ENCODE results near the gene SPPL3. TPM values are rescaled to one million over a fixed set of nuclear protein-coding genes. Genes with fewer than 3 reads are reported as not detected.
"Not testable (repeated sequence)": the region's sequence is repeated elsewhere in the genome, so short reads cannot be mapped to it uniquely, and the experiment has no call there.

The SPPL3 gene
- total RNA-seq, 1 donor from 2014 or later: 29.6 TPM

DNA sequence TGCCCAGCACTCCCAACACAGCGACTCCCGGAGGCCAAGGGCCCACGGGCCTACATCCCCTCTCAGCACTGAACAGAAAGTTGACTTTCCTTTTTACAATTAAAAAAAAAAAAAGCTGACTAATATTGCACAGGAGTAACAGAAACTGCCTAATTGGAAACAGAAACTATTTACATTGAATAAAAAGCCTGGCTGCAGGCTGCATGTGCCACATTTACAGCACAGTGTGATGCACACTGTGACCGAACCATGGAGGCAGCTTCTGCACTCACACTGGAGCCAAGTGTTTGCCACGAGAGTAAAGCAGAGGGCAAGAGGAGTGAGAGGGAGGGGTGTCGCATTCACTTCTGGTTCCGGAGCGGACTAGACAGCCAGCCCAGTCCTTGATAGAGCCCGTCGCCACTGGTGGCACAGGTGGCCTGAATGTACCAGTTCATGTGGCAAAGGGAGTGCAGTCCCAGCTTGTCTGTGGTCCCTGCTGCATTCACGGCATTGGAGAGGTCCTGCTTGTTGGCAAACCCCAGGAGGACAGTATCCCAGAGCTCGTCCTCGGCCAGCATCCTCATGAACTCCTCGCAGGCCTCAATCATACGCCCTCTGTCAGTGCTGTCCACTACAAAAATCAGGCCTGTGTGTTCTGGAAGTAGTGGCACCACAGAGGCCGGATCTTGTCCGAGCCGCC is 59.2 kb downstream of the SPPL3 start:
- no peak for DNase-seq (ENCODE audit: low spot score)

DNA sequence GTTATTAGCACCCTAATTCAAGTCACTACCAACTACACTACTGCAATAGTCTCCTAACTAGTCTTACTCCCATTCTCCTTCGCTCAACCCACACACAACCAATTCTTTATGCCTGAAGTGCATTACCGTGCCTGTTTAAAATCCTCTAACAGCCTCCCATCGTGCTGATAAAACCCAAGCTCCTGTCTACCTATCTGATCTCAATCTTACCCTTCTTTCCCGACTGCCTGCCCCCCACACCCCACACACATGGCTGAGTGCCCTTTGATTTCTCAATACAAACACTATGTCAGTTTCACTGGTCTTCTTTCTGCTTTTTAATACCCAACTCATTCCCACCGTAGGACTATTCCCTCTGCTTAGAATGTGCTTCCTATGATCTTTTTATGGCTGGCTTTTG is 59.9 kb downstream of the SPPL3 start:
- no peak for DNase-seq (ENCODE audit: low spot score)

DNA sequence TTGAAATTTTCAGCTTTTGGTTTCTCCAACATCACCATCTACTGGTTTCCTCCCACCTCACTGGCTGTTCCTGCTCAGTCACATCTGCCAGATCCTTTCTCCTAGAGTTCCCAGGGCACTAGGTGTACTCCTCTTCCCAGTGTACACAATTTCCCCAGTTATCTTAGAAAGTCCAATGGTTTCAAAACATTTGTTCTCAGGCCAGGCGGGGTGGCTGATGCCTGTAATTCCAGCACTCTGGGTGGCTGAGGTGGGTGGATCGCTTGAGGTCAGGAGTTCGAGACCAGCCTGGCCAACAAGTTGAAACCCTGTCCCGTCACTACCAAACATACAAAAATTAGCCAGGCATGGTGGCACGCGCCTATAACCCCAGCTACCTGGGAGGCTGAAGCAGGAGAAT is 60.7 kb downstream of the SPPL3 start:
- no peak for DNase-seq (ENCODE audit: low spot score)

DNA sequence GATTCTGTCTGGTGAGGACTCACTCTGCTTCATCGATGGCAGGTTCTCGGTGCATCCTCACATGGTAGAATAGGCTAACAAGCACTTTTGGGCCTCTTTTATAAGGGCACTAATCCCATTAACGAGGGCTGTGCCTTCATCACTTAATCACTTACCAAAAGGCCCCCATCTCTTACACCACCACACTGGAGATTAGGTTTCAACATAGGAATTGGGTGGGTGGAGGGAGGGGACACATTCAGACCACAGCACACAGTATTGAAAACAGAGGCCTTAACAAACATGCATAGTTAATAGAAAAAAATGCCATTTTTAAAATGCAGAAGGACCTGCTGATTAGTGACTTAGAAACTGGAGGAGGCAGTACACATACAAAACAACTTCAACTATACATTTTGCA is 61.6 kb downstream of the SPPL3 start:
- DNase-seq (ENCODE audit: low spot score): no peak

DNA sequence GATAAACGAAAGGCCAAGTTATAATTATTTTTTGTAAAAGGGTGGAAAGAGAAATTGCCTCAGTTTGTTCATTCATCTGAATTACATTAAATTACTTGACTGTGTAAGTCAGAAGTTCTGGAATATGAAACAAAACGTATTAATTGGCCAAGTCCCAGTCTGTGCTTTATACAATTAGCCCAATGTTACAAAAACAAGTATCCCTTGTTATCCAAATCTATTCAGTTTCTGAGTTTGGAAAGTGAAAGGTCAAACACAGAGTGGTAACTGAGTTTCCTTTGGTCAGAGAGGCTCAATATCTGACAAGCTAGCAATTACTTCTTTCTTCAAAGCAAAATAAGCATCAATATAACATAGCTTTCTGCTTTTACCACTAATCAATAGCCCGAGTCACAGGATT is 62.6 kb downstream of the SPPL3 start:
- DNase-seq (ENCODE audit: low spot score): no peak

DNA sequence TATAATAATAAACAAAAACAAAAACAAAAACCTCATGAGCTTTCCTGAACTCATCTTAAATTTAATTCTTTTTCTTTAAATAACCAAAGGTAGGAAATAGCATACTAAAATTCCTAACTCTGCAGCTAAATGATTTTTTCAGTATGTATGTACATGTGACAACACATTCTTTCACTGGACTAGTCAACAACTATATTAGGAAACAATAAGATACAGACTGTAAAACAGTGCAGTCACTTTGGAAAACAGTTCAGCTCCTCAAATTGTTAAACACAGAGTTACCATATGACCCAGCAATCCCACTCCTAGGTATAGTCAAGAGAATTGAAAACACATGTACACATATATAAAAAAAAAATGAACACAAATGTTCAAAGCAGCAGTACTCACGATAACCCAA is 64.7 kb downstream of the SPPL3 start:
- no peak for DNase-seq (ENCODE audit: low spot score)

DNA sequence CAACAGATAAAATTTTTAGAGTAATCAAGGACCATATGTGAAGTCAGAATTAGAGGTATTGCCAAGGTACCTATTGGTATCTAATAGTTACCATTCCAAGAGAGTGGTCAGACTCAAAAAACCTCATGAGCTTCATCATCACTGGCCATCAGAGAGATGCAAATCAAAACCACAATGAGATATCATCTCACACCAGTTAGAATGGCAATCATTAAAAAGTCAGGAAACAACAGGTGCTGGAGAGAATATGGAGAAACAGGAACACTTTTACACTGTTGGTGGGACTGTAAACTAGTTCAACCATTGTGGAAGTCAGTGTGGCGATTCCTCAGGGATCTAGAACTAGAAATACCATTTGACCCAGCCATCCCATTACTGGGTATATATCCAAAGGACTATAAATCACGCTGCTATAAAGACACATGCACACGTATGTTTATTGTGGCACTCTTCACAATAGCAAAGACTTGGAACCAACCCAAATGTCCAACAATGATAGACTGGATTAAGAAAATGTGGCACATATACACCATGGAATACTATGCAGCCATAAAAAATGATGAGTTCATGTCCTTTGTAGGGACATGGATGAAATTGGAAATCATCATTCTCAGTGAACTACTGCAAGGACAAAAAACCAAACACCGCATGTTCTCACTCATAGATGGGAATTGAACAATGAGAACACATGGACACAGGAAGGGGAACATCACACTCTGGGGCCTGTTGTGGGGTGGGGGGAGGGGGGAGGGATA is 65.4 kb downstream of the SPPL3 start:
- DNase-seq (ENCODE audit: low spot score): not testable (repeated sequence)

DNA sequence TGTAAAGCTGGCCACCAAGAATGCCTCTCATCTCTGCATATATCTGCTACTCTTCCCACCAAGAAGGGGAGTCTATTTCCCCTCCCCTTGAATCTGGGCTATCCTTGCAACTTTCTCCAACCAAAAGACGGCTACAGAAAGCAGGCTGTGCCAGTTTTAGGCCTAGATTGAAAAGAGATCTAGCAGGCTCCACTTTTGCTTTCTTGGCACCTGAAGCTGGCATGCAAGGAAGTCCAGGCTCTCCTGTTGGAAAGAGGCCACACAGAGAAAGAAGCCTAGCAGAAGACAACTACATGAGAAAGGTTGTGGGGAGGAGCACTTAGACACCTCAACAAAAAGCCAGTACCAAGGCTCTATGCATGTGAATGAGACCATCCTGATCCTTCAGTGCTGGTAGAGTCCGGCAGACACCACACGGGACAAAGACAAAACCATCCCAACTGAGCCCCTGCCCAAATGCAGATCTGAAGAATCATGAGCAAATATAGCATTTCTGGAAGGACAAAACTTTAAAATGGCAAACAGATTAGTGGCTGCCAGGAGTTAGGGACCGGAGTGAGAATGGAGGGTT is 68.0 kb downstream of the SPPL3 start:
- no peak for DNase-seq (ENCODE audit: low spot score)

DNA sequence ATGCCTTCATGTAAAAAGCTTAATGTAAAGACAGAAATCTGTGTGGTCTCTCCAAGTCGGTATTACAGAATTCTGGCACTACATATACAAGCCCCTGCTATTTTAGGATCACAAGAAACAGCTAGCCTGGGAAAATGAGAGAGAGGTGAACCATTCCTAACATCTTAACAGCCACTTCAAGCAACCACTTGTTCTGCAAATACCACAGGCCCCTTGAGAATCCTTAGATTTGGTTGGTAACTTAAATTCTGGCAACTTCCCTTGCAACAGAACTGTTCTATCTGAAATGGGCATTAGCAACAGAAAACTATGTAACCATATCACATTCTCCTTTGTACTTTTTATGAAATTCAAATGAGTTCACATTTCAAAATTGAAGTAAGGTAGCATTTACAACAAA is 68.5 kb downstream of the SPPL3 start:
- no peak for DNase-seq (ENCODE audit: low spot score)

DNA sequence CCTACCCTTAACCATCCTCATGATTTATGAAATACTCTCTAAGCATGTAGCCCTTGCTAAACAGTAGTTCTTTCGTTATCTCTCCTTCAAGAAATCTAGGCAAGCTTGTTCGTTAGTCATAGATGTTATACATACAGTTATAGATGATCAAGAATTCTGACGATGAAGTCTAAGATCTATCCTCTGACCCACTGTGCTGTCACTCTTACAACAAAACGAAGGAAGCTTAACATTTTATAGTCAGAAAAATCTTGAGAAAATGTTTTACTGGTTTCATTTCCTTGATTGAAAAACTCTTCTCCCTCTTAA is 68.9 kb downstream of the SPPL3 start:
- DNase-seq (ENCODE audit: low spot score): no peak

DNA sequence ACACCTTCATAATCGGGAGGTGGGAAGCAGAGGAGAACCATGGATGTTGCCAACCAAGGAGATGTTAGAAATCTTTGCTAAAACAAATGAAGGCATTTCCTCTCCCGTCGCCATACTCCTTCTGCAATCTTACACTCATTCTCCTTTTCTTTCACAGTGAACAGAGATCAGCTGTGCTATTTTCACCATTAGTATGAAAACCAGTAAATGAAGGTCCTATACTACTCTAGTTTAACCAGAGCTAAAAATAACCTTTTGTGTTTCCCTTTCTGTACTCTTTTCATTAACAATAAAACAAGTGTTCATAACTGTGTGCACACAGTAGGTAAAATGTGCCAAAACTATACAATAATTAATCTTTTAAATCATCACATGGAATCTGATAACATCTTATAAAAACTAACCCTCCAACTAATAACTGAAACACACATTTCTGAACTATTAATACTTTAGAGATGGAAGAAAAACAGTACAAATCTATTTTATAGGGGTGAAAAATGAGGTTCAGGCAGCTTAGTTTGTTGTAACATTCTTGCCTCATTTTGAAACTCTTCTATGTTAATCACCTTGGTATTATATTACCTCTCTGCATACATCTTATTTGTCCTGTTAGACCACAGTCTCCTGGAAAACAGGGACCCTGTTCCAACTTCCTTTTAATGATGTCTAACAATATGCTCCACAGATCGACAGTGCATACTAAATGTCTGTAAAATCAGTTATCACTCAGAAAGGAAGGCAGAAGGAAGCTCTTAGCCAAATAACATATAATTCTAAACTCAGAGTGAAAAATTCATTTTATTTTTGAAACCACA is 69.5 kb downstream of the SPPL3 start:
- no peak for DNase-seq (ENCODE audit: low spot score)

DNA sequence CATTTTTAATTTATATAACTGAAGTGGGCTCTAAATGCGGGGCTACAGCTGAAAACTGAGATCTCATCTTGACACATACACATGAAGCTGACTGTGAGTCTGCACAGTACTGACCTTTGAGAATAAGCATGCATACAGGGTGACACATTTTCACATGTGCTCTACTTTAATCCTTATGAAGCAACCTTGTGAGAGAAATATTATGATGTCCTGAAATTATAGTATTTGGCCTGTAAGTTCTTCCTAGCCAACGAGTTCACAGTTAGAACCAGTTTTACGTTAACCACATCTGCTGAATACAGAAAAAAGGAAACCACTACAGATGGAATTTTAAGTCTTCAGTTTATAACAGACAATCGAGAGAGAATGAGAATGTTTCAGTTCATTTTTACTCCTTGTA is 70.3 kb downstream of the SPPL3 start:
- no peak for DNase-seq (ENCODE audit: low spot score)

DNA sequence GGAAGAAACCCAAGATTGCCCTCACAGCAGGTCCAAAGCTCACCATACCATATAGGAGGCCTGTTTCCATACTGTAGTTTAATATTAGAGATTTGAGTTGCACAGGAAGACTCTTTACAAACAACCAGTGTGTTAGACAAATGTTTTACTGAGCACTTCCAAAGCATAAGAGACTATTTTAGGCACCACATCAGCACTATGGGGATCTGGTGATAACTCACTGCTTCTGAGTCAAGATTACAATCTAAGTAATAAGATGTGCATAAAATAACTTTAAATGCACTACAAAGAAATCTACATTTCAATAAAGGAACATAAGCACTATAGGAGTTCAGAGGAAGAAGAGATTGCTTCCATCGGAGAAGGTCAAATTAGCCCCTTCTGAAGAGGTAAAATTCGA is 71.4 kb downstream of the SPPL3 start:
- no peak for DNase-seq (ENCODE audit: low spot score)

DNA sequence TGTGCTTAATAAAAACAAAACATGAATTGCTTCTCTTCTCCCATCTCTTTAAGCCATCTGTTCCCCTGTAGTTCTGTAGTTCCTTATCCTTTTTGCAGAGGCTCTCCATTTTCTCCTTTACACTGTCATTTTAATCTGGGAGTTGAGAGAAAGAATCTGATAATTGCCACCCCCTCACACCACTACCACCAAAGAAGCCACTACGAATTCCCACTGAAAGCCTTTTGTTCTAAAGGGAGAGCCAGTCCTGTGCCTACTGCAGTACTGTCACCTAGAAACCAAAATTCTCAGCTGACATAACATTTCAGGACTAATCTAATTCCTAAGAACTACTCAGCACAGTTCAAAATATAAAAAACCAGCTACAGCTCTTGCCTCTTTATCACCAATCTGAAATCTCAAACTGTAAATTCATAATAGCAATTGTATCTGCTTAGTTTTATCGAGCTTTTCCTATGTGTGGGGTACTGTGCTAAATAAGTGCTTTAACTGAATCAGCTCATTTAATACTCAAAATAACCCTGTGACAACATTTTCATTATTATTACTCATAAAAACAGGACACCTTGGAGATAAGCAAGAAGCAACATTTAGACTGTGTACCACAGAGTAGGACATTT is 72.4 kb downstream of the SPPL3 start:
- DNase-seq (ENCODE audit: low spot score): no peak

DNA sequence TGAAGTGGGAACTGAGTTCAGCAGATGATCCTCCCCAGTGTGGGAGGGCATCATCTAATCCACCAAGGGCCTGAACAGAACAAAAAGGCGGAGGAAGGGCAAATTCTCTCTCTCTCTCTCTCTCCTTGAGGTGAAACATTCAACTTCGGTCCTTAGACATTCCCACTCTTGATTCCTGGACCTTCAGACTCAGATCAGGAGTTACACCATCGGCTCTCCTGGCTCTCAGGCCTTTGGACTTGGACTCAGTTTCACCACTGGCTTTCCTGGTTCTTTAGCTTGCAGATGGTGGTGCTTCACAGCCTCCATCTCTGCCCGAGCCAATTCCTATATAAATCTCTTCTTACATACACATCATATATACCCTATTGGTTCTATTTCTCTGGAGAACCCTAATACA is 73.2 kb downstream of the SPPL3 start:
- no peak for DNase-seq (ENCODE audit: low spot score)

DNA sequence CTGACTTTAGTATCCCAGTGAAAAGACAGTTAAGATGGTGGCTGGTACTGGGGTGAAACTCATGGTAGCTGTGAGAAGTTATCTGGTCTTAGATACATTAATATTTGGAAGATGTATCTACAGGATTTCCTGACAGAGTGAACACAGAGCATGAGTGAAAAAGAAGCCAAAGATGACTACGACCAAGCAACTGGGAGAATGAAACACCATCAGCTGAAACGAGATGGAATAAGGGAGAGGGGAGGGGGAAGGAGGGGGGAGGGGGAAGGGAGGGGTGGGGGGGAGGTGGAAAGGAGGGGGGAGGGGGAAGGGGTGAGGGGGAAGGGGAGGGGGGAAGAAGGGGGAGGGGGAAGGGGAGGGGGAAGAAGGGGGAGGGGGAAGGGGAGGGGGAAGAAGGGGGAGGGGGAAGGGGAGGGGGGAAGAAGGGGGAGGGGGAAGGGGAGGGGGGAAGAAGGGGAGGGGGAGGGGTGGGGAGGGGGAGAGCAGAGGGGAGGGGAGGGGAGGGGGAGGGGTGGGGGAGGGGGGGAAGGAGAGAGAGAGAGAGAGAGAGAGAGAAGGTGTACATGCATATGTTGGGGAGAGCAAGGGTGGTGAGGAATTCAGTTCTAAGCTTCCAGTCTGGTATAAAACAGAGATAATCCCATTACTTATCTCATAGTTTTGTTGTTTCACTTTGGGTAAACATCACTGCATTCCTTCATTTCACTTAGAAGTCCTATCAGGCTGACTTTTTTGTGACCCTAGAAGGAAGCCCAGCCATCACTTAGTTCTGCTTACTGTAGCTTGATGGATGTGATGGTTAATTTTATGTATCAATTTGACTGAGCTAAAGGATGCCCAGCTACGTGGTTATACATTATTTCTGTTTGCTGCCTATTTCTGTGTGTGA is 73.9 kb downstream of the SPPL3 start:
- DNase-seq (ENCODE audit: low spot score): peak; percentile 52

DNA sequence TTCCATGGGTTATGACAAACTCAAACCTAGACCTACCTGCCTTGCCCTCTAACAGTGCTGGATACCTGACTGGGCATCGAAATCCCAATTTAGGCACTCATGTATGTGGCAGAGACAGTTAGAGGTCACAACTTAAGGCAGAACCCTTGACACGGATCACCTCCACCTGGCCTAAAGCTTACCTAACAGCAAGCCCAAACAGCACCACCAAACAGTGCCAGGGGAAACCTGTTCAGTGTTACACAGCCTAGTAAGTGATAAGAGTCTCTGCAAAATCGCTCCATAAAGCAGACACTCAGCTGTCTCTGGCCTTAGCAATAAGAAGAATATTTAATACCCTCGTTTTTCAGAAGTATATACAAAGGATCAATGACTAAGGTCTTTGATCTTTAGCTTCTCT is 77.8 kb downstream of the SPPL3 start:
- no peak for DNase-seq (ENCODE audit: low spot score)

DNA sequence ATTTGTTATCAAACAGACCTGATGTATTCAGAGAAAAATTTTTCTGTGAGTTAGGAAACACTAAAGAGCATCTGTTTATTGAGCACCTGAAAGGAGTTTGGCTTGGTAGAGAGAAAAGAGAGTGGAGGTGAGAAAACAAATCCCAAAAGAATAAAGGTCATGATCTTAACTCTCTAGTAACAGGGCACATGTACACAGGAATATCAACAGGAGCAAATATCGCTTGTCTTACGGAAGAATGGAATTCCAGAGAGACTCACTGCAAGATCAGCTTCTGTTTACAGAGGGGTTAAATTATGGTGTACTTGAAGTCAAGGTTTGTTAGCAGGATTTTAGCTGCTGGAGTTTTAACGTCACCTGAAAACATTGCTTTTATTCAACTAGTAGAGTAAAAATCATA is 78.8 kb downstream of the SPPL3 start:
- DNase-seq (ENCODE audit: low spot score): no peak

DNA sequence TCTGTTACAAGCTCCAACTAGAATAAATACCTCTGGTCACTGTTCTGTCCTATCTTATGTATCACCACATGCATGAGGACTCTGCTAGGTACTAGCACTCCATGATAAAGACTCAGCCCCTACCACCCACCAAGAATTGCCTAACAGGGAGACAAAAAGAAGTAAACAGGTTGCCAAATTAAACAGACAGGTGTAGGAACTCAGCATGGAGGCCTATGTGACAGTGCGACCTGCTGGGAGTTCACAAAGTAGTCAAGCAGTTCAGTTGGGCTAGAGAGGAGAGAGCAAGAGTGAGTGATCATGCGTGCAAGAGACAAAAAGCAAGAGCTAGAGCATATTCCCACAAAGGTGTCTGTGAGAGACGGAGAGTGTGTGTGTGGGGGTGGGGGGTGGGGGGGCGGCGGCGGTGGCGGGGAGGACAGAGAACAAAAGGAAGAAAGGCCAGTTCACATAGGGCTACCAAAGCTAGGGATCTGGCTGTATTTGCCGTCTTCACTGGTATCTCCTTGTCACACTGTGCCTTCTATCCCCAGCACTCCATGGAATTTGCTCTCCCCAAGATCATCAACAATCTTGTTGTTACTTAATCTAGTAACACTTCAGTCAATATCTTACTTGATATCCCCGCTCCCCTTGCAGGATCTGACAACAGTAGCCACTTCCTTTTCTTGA is 81.2 kb downstream of the SPPL3 start:
- DNase-seq (ENCODE audit: low spot score): no peak

DNA sequence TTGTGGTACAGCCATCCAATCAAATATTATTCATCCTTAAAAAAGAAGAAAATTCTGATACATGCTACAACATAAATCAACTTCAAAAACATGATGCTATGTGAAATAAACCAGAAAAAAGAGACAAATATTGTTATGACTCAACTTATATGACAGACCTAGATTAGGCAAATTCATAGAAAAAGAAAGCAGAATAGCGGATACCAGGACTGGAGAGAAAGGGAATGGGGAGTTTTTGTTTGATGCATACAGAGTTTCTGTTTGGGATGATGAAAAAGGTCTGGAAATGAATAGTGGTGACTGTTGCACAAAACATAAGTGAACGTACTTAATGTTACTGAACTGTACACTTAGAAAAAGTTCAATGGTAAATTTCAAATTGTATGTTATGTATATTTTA is 82.3 kb downstream of the SPPL3 start:
- peak; percentile 60 for DNase-seq (ENCODE audit: low spot score)
